ENCODE measurements around the gene KLHL9.

DNA sequence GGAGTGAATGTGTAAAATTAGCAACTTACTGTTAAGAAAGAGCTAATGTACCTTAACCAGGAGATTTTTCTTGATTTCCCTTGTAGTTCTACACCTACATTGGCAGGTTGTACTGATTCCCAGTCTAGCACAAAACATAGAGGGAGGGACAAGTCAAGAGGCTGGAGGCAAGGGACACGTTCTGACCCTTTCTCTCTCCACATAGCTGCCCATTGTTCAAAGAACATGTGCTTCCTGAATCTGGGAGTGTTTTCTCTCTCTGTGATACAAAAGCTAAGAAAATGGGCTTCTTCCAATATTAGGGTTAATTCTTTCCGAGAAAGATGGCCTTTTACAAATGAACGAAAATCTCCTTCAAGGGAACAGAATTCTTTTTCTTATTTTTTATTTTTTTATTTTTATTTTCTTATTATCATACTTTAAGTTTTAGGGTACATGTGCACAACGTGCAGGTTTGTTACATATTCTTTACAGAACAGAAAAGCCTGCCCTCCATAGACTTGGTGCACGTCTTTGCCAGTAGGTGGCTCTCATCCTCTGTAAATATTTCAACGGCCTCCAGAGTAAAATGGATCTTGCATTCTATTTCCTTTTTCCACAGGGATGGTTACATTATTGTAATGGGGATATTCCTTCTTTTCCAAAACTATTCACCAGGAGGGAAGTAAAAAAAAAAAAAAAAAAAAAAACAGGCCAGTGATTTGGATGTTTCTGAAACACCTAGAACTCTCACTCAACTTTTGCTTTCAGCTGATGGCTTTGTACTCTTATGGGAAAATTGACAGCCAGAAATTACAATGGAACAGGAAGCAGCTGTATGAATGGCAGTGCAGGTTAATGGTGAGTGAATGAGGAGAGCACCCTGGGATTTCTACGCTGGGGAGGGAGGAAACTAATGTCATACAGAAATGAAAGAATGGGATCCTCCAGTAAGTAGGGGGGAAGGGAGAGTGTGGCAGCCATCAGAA, 17.0 kb downstream of the KLHL9 start:
- TF ChIP-seq TAF15 (IDR thresholded peaks at IDR 0.05; ENCODE audit: low read depth, low read length, poor library complexity, severe bottlenecking) (no peak), CHD2 (IDR thresholded peaks at IDR 0.05; ENCODE audit: low read depth, low read length) (no peak)
- TF ChIP-seq, protein P1, sequence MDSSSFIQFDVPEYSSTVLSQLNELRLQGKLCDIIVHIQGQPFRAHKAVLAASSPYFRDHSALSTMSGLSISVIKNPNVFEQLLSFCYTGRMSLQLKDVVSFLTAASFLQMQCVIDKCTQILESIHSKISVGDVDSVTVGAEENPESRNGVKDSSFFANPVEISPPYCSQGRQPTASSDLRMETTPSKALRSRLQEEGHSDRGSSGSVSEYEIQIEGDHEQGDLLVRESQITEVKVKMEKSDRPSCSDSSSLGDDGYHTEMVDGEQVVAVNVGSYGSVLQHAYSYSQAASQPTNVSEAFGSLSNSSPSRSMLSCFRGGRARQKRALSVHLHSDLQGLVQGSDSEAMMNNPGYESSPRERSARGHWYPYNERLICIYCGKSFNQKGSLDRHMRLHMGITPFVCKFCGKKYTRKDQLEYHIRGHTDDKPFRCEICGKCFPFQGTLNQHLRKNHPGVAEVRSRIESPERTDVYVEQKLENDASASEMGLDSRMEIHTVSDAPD (CRISPR knock-in tag; IDR thresholded peaks at IDR 0.05), result no peak

Data from HepG2 (cell line).